ENCODE data around the gene NHERF2. TPM values are rescaled to one million over a fixed set of nuclear protein-coding genes. Genes with fewer than 3 reads are reported as not detected.
A peak's percentile ranks its signal among the peaks of the same experiment; 100 is the strongest.

The NHERF2 gene
- total and polyA plus RNA-seq, 7 donors: 61.6 to 156 (median 86.8) TPM

GRCh38 chr16:1985466-1986150 lies 41.1 kb upstream of the NHERF2 start:
- peaks cover 24% of the 10 kb centered on the region for H3K4me1 ChIP-seq
- intact Hi-C loops (cut with DNase I): no loop called here
- H3K27ac ChIP-seq: no peak overlapping the region
- no peaks in the 10 kb centered on the region for H3K9me3 ChIP-seq
- ATAC-seq (no peak), DNase-seq (no peak)
- peak overlapping the region; percentile 93 for H3K4me3 ChIP-seq
- H3K27me3 ChIP-seq (ENCODE audit: insufficient read depth in 3 of 3, low read length in 2 of 3): peaks cover 0 to 21% (median 16%) of the 10 kb centered on the region in 3 donors
- TF ChIP-seq CTCF (IDR thresholded peaks at IDR 0.05): no peak
- peaks cover 4 to 24% of the 10 kb centered on the region in 2 donors for H3K36me3 ChIP-seq (ENCODE audit: insufficient read depth in 1 of 2, low read depth in 1 of 2)
- 91 to 96% (median 91%) methylated on average over 14 of the region's 14 CpGs for WGBS, 3 donors

- Histone ChIP-seq H3K9me3 (no peaks in the 10 kb centered on the region), H3K4me3 (no peak overlapping the region), H3K36me3 (ENCODE audit: insufficient read depth in 1 of 2, low read depth in 1 of 2) (peaks cover 4 to 24% of the 10 kb centered on the region in 2 donors), H3K27ac (no peak overlapping the region), H3K27me3 (ENCODE audit: insufficient read depth in 3 of 3, low read length in 2 of 3) (peaks cover 0 to 34% (median 20%) of the 10 kb centered on the region in 3 donors), H3K4me1 (peaks cover 32% of the 10 kb centered on the region)
- 85 to 92% (median 90%) methylated on average over 10 of the region's 10 CpGs for whole genome bisulfite sequencing, 3 donors
- ATAC-seq (no peak), DNase-seq (no peak)
- no peak for TF ChIP-seq CTCF (IDR thresholded peaks at IDR 0.05)
- intact Hi-C loops (cut with DNase I): no loop called here
Measured at GRCh38 chr16:1987198-1987597, 39.5 kb upstream of the NHERF2 start.

GRCh38 chr16:1989209-1990100 lies 37.2 kb upstream of the NHERF2 start, which contains the start of gene SYNGR3:
SYNGR3 (plus strand) TSS chr16:1989970; CDS start chr16:1990103, 133 bp downstream.
- Histone ChIP-seq H3K36me3 (ENCODE audit: insufficient read depth in 1 of 2, low read depth in 1 of 2) (peaks cover 4 to 24% of the 10 kb centered on the region in 2 donors), H3K4me1 (peaks cover 24% of the 10 kb centered on the region), H3K27me3 (ENCODE audit: insufficient read depth in 3 of 3, low read length in 2 of 3) (peaks cover 0 to 34% (median 20%) of the 10 kb centered on the region in 3 donors), H3K27ac (no peak within 1 kb of the TSS), H3K9me3 (no peaks in the 10 kb centered on the region), H3K4me3 (peak within 1 kb of the TSS; percentile 1)
- DNase-seq (no peak), ATAC-seq (no peak)
- 4 to 9% (median 8%) methylated on average over 21 to 67 of the region's 67 CpGs for WGBS, 3 donors
- TF ChIP-seq CTCF (IDR thresholded peaks at IDR 0.05): no peak
- intact Hi-C loops (cut with DNase I): no loop called here

GRCh38 chr16:1990101-1990350 lies 36.7 kb upstream of the NHERF2 start:
- no peak for DNase-seq
- Histone ChIP-seq H3K27ac (no peak overlapping the region), H3K36me3 (ENCODE audit: insufficient read depth in 1 of 2, low read depth in 1 of 2) (peaks cover 4 to 23% of the 10 kb centered on the region in 2 donors), H3K9me3 (no peaks in the 10 kb centered on the region), H3K4me3 (no peak overlapping the region), H3K4me1 (peaks cover 18% of the 10 kb centered on the region), H3K27me3 (ENCODE audit: insufficient read depth in 3 of 3, low read length in 2 of 3) (peaks cover 0 to 34% (median 20%) of the 10 kb centered on the region in 3 donors)
- 0 to 2% (median 1%) methylated on average over 7 to 25 of the region's 25 CpGs for WGBS, 3 donors
- intact Hi-C loops (cut with DNase I): no loop called here
- no peak for TF ChIP-seq CTCF (IDR thresholded peaks at IDR 0.05)
- no peak for ATAC-seq

Measured in psoas muscle (tissue), 8 donors.